Mucosa of rectum (tissue), 2 donors: ENCODE data around the gene KIAA1191.
"Not testable (repeated sequence)": the region's sequence is repeated elsewhere in the genome, so short reads cannot be mapped to it uniquely, and the experiment has no call there.

Experiments
- H3K27ac ChIP-seq, 2 donors: one replicate each; pipeline ENCODE4 v1.7.0; 2013; ENCODE audit warnings: inconsistent platforms in 2 of 2, low read depth in 2 of 2, low read length in 2 of 2
- H3K27me3 ChIP-seq, 2 donors: one replicate each; pipeline ENCODE4 v1.7.0; 2013; ENCODE audit warnings: low read length in 2 of 2; ENCODE audit not compliant: control insufficient read depth in 2 of 2, insufficient read depth in 2 of 2
- H3K36me3 ChIP-seq, 2 donors: one replicate each; pipeline ENCODE4 v1.7.0; 2013; ENCODE audit warnings: low read length in 2 of 2; ENCODE audit not compliant: control insufficient read depth in 2 of 2, insufficient read depth in 2 of 2
- H3K4me1 ChIP-seq, 2 donors: one replicate each; pipeline ENCODE4 v1.7.0; 2013; ENCODE audit warnings: low read length in 2 of 2, mild to moderate bottlenecking in 1 of 2; ENCODE audit not compliant: control insufficient read depth in 2 of 2, insufficient read depth in 2 of 2
- H3K4me3 ChIP-seq, 2 donors: one replicate each; pipeline ENCODE4 v1.7.0; 2013; ENCODE audit warnings: low read length in 2 of 2
- H3K9ac ChIP-seq, 2 donors: one replicate each; pipeline ENCODE4 v1.7.0; 2013; ENCODE audit warnings: low read length in 2 of 2, low read depth in 1 of 2, mild to moderate bottlenecking in 1 of 2
- H3K9me3 ChIP-seq, 2 donors: one replicate each; pipeline ENCODE4 v1.7.0; 2013; ENCODE audit warnings: low read length in 2 of 2; ENCODE audit not compliant: control insufficient read depth in 2 of 2
- donor health status: healthy.
- donor health status: Normal muscosa, but diverticular disease.

KIAA1191 gene

DNA sequence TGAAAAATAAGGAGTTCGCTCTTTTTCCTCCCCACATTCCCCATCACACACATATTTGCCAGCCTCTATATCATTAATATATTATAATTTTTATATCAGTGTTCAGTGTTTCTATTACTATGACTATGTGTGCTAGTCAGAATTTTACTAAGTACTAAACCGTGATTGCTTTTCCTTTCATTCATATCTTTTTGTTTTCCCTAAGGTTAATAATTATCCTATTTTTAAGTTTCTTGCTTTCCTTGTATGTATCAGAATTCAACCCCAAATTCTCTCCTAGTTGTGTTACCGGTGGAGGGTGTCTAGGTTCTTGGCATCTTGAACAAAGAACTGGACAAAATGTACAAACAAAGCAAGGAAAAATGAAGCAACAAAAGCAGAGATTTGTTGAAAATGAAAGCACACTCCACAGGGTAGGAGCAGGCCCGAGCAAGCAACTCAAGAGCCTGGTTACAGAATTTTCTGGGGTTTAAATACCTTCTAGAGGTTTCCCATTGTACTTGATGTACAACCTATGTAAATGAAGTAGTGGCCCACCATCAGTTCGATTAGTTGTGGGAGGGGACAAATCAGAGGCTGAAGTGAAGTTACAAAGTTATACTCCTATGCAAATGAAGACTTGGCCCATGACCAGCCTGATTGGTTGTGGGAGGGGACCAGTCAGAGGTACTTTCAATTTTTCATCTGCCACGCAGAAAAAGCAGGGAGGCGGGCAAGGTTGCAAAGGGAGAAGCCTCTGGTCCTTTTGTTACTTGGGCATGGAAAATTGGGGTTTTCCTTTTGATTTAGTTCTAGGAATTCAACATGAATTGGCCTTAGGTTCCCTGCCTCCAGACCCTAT lies 43.8 kb downstream of the KIAA1191 start:
- no peaks in the 10 kb centered on the region for H3K9me3 ChIP-seq
- no peak overlapping the region for H3K27ac ChIP-seq
- H3K27me3 ChIP-seq: no peaks in the 10 kb centered on the region
- H3K4me1 ChIP-seq: no peaks in the 10 kb centered on the region
- H3K36me3 ChIP-seq: peaks cover 24% of the 10 kb centered on the region in 2 donors
- no peak overlapping the region for H3K9ac ChIP-seq
- H3K4me3 ChIP-seq: no peak overlapping the region

DNA sequence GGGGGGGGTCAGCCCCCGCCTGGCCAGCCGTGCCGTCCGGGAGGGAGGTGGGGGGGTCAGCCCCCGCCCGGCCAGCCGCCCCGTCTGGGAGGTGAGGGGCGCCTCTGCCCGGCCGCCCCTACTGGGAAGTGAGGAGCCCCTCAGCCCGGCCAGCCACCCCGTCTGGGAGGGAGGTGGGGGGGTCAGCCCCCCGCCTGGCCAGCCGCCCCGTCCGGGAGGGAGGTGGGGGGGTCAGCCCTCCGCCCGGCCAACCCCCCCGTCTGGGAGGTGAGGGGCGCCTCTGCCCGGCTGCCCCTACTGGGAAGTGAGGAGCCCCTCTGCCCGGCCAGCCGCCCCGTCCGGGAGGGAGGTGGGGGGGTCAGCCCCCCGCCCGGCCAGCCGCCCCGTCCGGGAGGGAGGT lies 56.2 kb downstream of the KIAA1191 start:
- not testable (repeated sequence) for H3K4me3 ChIP-seq, H3K27me3 ChIP-seq, H3K27ac ChIP-seq, H3K4me1 ChIP-seq, H3K36me3 ChIP-seq, H3K9ac ChIP-seq, H3K9me3 ChIP-seq
